GM19372 (cell line): ENCODE data around the gene HSD17B4.
"Not testable (repeated sequence)": the region's sequence is repeated elsewhere in the genome, so short reads cannot be mapped to it uniquely, and the experiment has no call there.

ENCODE experiments used
- ATAC-seq: cut with Tn5 transposase; IDR thresholded peaks from one replicate; pipeline ENCODE4 v1.9.1; 2021; ENCODE audit warnings: mild to moderate bottlenecking, low read depth, moderate library complexity; ENCODE audit not compliant: unreplicated experiment

The HSD17B4 gene, protein sequence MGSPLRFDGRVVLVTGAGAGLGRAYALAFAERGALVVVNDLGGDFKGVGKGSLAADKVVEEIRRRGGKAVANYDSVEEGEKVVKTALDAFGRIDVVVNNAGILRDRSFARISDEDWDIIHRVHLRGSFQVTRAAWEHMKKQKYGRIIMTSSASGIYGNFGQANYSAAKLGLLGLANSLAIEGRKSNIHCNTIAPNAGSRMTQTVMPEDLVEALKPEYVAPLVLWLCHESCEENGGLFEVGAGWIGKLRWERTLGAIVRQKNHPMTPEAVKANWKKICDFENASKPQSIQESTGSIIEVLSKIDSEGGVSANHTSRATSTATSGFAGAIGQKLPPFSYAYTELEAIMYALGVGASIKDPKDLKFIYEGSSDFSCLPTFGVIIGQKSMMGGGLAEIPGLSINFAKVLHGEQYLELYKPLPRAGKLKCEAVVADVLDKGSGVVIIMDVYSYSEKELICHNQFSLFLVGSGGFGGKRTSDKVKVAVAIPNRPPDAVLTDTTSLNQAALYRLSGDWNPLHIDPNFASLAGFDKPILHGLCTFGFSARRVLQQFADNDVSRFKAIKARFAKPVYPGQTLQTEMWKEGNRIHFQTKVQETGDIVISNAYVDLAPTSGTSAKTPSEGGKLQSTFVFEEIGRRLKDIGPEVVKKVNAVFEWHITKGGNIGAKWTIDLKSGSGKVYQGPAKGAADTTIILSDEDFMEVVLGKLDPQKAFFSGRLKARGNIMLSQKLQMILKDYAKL

GRCh38 chr5:119452373-119453039 lies at the start of gene HSD17B4:
HSD17B4 (plus strand) TSS chr5:119452497; CDS start chr5:119452576, 79 bp downstream.
- peak; percentile 94 for ATAC-seq

DNA sequence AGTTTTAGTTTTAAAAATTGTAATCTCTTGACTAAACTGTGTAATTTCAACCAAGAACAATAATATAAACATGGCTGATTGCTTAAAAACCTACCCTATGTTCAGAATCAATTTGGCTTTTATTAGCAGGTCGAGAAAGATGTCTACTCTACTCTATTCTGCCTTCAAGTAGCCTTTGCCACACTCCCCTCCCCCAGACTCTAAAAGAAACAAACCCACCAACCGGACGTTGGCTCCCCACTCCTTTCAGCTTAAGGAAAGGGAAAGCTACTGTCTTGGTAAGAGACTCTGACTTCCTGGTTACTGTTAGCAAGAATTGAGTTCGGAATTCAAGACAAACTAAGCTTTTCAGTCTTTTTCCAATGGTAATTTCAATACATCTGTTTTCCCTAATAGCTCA lies 49.7 kb upstream of the HSD17B4 start:
- ATAC-seq, result no peak

GRCh38 chr5:119404033-119404432 lies 48.3 kb upstream of the HSD17B4 start:
- ATAC-seq, result no peak

DNA sequence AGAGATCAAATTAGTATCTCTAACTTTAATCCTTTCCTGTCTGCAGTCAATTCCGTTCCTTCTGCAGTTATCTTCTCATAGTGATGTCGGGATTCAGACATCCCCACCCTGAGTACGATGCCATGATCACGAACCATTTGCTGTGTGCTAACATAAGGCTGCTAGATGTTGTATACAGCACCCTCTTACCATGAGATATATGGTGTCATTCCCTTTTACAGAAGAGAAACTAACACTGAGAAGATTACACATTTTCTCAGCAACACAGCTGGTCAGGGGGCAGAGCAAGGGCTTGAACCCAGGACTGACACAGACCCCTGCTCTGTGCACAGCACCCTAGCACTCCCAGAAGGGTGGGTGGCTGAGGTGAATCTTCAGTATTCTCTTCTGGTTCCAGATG lies 46.9 kb upstream of the HSD17B4 start:
- no peak for ATAC-seq

DNA sequence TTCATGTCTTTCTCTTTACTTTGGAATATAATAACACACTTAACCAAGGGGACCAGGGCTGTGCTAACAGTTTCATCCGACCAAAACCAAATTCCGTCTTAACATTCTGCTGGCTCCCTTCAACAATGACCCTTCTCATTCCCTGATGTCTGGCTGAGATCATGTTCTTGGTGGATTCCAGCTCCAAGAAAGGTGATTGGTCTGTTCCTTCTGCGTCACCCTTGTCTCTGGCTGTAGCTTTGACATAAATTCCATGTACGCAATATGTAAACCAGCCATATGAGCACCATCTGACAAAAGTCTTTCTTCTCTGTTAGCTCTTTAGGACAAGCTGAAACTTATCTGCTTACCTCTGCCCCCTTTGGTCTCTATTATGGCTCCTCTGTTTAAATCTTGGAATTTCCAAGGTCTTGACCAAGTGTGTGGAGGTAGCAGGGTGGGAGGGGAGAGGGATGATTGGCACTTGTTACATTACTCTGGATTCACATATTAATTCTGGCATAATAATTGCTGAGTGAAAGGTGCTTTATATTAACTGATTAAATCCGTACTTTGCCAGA lies 45.7 kb upstream of the HSD17B4 start:
- ATAC-seq, result no peak

GRCh38 chr5:119409235-119409815 lies 43.0 kb upstream of the HSD17B4 start:
- no peak for ATAC-seq

DNA sequence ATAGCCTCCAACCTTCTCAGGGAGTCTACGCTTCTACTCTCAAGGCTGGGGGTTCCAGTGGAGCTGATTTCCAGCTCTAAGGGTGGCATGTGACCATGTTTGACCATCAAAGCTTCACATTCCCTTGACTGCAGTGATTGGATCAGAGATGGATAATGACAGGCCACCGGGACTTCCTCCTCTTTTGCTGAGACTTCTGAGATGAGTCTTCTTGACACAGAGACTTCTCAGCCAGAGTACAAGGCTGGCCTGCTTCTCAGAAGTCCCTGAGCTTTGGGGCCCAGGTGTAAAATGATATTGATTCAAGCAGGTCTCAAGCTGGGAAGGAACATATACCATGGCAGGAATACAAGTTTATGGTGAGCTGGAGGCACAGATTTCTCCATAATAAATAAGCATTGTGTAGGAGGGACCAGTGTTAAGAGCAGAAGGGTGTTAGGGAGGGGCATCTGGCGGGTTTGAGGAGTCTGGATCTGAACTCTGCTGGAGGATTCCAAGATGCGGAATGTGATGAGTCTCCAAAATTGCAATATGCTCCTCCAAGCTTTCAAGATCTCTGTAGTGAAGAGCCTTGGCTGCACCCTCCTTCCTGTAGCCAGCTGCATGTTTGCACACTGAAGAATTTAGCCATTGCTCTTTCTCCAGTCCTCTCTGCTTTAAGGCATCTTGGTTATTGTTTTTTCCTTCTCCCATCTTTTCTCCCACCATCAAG lies 41.7 kb upstream of the HSD17B4 start:
- ATAC-seq, result no peak

DNA sequence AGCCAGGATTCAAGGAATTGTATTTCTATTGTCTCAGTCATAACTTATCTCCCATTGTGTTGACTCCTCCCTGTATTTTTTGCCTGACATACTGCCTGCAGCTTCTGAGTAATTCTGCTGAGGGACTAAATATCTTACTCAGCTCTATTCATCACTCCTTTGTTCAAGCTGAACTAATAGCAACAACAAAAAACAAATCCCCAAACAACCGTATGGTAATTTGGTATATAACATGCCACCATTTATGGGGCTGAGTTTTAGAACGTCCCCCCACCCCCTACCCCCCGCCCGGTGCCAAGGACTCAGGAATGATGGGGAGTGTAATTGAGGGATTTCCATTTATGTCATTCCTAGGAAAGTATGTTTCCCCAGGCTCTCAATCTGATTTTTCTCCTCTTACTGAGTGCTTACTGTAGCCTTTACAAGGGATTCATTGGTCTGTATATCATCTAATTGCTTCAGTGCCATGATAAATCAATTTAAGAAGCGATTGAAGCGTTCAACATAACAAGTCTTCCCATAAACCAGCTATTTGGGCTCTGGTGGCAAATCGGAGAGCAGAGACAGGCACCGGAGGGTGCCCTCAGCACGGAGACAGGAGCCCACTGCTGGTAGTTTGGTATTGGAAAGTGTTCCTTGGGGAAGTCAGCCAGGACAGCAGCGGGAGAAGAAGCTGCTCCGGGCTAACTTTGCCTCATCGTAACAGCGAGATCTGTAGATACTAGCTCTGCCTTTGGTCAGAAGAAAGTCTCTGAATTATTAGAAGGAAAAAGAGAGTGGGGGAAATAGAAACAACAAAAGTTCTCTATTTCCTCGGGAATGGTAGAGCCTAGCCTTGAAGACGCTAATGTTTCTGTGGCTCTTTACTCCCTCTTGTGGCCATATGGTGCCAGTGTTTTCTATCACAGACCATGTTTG lies 40.7 kb upstream of the HSD17B4 start:
- peak; percentile 70 for ATAC-seq

DNA sequence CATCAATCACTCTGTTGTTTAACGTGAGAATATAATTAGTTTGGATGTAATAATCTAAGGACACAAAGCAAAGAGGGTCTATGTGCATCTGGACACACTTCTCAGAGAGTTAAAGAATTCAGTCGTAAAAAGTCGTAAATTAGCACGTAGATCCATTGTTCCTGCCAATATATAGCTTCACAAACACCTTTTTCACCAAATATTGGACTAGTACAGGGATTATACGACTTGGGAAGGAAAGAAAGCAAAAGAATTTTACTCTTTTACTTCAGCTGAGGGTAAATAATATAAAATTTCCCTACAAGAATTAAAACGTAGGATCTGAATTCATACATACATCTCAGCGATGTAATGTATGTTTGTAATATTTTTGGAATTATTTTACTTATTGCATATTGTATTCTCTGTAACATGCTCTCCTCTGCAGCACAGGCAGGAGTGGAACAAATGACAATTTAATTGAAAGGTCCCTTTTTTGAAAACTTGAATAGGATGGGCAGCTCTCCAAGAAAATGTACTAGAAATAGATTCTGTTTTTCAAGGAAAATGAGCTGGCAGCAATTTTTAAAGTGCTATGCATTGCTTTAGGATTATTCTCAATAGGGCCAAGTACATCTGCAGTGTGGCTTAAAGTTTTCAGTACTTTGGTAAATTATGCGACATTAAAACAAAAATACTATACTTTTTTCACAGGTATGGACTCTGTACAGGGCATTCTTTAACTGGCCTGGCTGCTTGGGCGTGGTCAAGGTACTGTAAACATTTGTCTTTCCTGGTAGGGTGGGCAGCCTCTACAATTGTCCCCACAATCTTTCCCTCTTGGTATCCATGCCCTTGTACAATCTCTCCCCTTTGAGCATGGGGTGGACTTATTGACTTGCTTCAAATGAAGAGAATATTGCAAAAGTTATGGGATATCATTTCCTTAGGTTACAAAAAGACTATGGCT lies 39.7 kb upstream of the HSD17B4 start:
- no peak for ATAC-seq

DNA sequence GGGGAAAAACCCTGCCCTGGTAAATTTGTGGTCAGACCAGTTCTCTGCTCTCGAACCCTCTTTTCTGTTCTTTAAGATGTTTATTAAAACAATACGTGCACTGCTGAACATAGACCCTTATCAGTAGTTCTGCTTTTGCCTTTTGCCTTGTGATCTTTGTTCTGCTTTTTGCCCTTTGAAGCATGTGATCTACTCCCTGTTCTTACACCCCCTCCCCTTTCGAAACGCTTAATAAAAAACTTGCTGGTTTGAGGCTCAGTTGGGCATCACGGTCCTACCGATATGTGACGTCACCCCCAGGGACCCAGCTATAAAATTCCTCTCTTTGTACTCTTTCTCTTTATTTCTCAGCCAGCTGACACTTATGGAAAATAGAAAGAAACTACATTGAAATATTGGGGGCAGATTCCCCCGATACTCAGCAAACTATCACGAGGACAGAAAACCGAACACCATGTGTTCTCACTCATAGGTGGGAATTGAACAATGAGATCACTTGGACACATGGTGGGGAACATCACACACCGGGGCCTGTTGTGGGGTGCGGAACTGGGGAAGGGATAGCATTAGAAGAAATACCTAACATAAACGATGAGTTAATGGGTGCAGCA lies 38.1 kb upstream of the HSD17B4 start:
- not testable (repeated sequence) for ATAC-seq

DNA sequence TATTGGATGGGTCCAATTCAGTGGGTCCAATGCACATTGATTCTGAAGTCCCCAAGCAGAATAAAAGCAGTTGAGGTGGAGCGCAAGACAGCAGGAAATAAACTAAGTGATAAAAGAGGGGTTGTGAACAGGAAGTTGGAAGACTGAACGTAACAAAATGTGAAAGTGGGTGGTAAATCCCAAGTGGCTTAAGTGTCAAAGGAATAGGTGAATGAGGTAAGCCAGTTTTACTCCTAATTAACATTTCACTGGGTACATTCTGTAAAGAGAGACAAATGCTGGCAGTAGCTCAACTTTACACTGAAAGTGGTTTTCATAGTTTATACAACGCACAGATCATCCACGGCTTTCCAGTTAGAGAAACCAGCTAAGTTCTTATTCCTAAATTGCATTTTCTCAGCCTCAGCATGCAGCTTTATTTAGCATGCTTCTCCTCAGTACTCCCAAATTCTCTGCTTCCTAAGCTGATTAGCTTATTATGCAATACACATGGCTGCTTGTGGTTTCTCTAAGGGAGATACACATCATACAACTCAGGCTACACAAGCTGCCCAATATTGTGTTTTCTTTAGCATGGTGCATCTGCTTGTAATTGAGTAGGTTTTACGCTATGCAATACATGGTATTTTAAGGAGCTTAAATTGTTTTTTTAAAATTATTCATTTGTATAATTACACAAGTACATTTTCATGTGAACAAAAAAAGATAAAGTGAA lies 34.2 kb upstream of the HSD17B4 start:
- no peak for ATAC-seq

GRCh38 chr5:119418606-119419100 lies 33.6 kb upstream of the HSD17B4 start:
- no peak for ATAC-seq

- ATAC-seq, result no peak
Observed at GRCh38 chr5:119420169-119420568, 32.1 kb upstream of the HSD17B4 start.

DNA sequence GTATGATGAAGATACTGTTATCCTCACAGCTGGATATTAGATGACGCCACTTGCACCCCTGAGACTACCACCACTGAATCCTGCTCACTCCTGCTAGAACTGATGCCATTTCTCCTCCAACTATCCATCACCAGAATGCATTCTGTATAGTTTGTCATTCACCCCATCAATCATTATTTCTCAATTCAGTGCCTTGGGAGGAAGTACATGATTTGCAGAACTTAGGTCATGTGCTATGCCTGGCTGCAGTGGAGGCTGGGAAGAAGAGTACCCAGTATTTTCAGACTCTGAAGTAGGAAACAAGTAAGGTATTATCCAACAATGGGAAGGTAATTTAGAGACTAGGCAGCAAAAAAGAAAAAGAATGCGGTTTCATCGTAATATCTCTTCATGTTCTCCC lies 26.2 kb upstream of the HSD17B4 start:
- ATAC-seq, result no peak

DNA sequence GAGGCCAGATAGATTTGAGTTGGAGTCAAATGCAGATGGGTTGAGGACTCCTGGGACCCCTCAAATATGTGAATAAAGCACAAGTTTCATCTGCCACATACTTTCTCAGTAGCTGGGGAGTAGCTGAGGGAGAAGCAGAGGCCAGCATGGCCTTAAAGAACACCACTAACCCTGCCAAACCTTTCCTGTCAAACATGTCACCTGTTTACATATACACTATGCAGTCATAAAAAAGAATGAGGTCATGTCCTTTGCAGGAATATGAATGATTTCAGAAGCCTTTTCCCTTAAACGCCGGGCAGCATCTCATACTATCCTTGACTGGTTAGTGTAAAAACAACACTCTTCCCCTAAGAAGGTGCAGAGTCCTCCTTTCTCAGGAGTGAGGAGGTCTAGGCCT lies 25.2 kb upstream of the HSD17B4 start:
- ATAC-seq, result no peak

GRCh38 chr5:119427596-119427995 lies 24.7 kb upstream of the HSD17B4 start:
- not testable (repeated sequence) for ATAC-seq

- ATAC-seq, result not testable (repeated sequence)
Observed at GRCh38 chr5:119428166-119428565, 24.1 kb upstream of the HSD17B4 start.
